GM10248 (cell line): ENCODE data around the gene MARCHF3.

ENCODE experiments used
- CTCF ChIA-PET: fragments of 300-600 bp; sonication (Branson Sonifier 250); formaldehyde crosslinking; extraction: SDS; loops from one replicate; lab custom pipeline; 2021; ENCODE audit warnings: antibody characterized with exemption; lab: Yijun Ruan, JAX
- POLR2A ChIA-PET: fragments of 350-650 bp; sonication (Branson Sonifier 250); formaldehyde crosslinking; extraction: SDS; loops from one replicate; lab custom pipeline; 2020; ENCODE audit warnings: antibody characterized with exemption; lab: Yijun Ruan, JAX
- DNase-seq: peaks from one replicate; pipeline ENCODE4 v3.0.0; 2012; ENCODE audit errors: extremely low spot score
- TF ChIP-seq, protein P1 (sequence below): IDR thresholded peaks from 2 replicates; pipeline ENCODE4 v1.5.1; 2012; ENCODE audit warnings: mild to moderate bottlenecking, low read depth; ENCODE audit errors: extremely low read depth, missing control alignments, control extremely low read depth

The MARCHF3 gene

DNA sequence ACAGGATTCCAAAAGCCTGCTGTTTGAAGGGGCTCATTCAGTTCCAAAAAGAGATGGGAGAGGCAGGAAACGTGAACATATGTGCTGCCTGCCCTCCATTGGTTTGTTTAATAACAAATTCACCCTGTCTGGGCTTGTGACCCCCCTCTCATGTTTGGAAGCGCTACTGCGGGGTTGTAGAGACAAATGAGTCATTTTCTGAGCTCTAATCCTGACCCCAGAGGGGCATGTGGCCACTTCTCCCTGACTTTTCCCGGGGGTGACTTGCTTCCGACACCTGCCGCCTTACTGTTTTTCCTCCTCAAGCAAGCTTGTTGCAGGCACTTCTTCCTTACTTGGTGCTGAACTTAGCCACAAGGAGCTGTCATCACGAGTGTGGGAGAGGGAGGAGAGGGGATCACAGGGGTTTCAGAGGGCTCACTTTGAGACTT lies 177.5 kb downstream of the MARCHF3 start:
- POLR2A ChIA-PET, result no interaction called here
- CTCF ChIA-PET, result interaction anchor here (1.0 to 1.4 kb wide), 2 partner anchors 32 to 66 kb away, joined by 3 read pairs; no protein-coding TSS in a partner anchor

DNA sequence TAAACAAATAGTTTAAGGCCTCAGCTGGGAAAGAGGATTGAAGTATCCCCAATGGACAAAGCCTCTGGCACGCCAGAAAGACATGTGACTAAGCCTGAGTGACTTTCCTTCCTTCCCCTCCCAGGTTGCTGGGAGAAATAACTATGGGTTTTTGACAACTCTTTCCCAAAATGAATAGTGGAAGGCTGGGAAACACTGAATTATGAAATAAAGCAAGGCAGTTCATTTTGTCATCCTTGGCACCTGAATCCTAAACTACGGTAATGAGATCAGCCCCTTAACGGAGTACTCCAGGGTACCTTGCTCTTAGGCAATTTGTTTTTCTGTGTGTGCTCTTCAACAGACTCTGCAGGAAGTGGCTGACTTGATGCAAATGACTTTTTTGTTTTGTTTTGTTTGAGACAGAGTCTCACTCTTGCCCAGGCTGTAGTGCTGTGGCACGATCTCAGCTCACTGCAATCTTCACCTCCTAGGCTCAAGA lies 178.2 kb downstream of the MARCHF3 start:
- ChIA-PET POLR2A (no interaction called here), CTCF (interaction anchor here (2.1 kb wide), 1 partner anchor 14 kb away, joined by 5 read pairs; no protein-coding TSS in a partner anchor)
- DNase-seq, result no peak
- TF ChIP-seq, protein P1, sequence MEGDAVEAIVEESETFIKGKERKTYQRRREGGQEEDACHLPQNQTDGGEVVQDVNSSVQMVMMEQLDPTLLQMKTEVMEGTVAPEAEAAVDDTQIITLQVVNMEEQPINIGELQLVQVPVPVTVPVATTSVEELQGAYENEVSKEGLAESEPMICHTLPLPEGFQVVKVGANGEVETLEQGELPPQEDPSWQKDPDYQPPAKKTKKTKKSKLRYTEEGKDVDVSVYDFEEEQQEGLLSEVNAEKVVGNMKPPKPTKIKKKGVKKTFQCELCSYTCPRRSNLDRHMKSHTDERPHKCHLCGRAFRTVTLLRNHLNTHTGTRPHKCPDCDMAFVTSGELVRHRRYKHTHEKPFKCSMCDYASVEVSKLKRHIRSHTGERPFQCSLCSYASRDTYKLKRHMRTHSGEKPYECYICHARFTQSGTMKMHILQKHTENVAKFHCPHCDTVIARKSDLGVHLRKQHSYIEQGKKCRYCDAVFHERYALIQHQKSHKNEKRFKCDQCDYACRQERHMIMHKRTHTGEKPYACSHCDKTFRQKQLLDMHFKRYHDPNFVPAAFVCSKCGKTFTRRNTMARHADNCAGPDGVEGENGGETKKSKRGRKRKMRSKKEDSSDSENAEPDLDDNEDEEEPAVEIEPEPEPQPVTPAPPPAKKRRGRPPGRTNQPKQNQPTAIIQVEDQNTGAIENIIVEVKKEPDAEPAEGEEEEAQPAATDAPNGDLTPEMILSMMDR, result no peak

More for the DNA sequence above, 177.5 kb downstream of the MARCHF3 start:
- TF ChIP-seq, protein P1, result no peak
- DNase-seq, result no peak

DNA sequence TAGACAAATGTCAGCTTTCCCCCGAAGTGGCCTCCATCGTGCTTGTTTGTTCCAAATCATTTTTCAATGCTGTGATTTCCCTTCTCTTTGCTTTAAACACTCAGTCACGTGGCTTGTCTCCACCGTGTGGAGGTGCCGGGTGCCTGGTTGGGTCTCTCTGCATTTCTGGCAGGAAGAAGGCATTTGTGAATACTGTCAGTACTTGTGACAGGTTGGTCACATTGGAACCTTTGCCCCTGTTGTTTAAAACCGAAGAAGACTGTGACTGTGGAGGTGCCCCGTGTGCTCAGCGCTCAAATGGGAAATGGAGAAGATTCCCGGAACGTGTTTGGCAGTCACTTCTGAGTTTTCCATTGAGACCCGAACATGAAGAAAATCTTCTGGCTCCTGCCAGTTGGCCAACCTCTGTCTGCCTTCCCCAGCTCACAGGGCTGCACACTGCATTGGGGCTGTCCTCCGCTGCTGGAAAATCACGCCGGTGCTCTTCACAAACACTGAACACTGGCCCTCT lies 178.8 kb downstream of the MARCHF3 start:
- TF ChIP-seq, protein P1, result no peak
- DNase-seq, result no peak
- ChIA-PET POLR2A (no interaction called here), CTCF (interaction anchor here (2.1 kb wide), 1 partner anchor 14 kb away, joined by 5 read pairs; no protein-coding TSS in a partner anchor)

DNA sequence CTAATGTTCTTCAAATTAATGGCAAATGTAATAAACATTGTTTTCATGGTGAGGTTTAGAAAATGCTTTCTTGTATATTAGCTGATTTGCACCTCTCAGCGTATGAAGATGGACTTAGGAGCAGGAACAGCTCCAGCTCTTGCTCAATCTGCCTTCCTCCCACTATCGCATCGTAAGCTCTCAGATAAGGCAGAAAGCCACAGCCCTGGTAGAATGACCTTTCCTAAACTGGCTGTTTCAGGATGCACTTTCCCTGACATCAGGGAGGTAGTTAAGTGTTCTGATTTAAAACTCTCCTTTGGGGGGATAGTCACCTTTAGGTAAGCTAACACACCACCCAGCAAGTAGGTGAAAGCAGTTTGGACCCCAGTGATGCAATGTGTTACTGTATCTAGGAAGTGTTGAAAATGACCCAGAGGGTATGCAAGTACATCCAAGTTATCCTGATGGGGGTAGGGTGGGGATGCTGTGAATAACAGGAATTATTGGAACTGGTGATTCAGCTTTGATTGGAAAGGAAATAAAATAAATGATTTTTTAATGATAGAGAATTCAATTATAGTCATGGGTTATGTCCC lies 181.2 kb downstream of the MARCHF3 start:
- TF ChIP-seq, protein P1, result no peak
- no peak for DNase-seq
- ChIA-PET POLR2A (no interaction called here), CTCF (interaction anchor here (0.8 to 1.5 kb wide), 5 partner anchors 11 to 641 kb away, joined by 3 read pairs; no protein-coding TSS in a partner anchor)

DNA sequence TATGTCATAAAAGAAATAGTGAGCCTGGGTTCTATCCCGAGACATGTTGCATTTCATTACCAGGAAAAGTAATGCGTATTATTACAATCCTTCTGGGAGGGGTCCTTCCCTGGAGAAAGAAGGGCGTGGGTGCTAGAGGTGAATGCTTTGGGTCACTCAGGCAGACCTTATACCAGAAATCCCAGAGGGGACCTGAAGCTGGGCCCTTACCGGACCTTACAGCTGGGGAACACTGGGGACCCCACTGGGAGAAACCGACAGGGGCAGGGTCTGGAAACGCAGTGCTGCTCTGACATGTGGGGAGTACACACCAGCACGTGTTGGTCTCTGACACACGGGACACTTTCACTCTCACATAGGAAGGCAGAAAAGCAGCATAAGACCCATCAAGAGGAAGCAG lies 182.1 kb downstream of the MARCHF3 start:
- TF ChIP-seq, protein P1, result no peak
- POLR2A ChIA-PET, result no interaction called here
- DNase-seq, result no peak
- CTCF ChIA-PET, result interaction anchor here (1.1 to 1.5 kb wide), 2 partner anchors 12 to 16 kb away, joined by 3 read pairs; no protein-coding TSS in a partner anchor

DNA sequence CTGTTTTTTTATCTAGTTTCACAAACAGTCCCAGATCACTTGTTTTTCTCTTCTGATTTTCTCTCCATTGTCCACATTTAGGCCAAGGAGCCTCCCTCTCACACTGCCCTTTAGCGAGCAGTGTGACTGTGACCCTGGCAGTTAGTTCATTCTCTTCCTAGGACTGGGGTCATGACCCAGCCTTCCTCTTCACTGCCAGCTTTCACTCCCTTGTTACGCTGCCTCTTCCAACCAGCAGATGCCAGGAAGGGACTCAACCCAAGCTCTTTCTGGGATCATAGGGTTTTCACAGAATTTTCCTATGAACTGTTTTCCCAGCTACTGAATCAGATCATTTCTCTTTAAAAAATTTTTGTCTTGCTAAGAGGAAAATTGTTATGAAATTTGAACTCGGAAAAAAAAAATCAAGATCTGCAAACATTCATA lies 182.5 kb downstream of the MARCHF3 start:
- no peak for DNase-seq
- TF ChIP-seq, protein P1, result no peak
- CTCF ChIA-PET, result interaction anchor here (1.1 to 1.5 kb wide), 2 partner anchors 12 to 16 kb away, joined by 3 read pairs; no protein-coding TSS in a partner anchor
- POLR2A ChIA-PET, result no interaction called here
